Right forelimb (tissue), 1 donor: ENCODE measurements around the gene MPP7.

ENCODE experiments used
- DNase-seq: peaks from one replicate; pipeline ENCODE4 v3.0.0-alpha.2; 2018

The MPP7 gene

DNA sequence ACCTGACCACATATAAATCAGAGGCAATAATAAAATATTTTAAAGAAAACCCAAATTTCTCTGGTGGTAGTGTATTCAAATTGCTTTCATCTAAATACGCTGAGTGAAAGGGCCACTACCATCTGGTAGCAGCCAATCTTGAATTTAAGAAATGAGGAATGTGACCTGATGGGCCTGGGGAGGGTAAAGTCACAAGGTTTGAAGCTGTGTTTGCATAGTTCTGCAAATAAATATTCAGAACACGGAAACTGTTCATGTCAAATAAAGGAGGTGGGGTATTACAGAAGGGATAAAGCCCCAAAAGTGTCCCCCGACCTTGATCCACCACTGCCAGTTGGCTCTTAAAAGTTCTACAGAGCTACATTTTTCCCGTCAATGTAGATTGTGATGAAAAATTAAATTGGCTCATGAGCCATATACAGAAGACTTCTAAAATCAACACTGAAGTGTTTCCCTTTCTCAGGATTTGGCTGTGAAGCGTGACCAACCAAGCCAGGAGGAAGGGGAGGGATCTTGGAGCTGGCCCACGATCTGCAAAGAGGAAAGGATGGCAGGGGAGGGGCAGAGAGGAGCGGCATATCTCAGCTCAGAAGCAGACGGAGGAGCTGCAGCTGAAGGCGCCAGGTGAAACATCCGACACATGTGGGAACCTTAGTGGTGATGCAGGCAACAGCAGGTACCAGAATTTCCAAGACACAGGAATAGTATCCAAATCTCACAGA, 39.6 kb downstream of the MPP7 start:
- DNase-seq = no peak

DNA sequence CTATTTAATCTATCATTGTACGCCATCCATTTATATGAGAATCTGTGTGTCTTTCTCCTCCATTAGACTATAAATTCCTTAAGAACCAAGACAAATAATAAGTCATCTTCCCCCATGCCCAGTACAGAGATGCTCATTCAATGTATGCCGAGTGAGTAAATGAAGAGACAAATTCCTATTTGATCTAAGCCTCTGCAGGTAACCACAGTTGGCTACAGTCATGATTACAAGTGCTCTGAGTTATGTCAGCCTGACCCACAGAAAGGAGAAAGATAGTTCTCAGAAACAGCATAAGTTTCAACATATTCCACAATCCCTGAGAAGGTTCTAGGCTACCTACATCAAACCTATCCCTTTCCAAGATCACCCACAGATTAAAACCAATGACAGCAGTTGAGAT, 46.1 kb downstream of the MPP7 start:
- DNase-seq = no peak

DNA sequence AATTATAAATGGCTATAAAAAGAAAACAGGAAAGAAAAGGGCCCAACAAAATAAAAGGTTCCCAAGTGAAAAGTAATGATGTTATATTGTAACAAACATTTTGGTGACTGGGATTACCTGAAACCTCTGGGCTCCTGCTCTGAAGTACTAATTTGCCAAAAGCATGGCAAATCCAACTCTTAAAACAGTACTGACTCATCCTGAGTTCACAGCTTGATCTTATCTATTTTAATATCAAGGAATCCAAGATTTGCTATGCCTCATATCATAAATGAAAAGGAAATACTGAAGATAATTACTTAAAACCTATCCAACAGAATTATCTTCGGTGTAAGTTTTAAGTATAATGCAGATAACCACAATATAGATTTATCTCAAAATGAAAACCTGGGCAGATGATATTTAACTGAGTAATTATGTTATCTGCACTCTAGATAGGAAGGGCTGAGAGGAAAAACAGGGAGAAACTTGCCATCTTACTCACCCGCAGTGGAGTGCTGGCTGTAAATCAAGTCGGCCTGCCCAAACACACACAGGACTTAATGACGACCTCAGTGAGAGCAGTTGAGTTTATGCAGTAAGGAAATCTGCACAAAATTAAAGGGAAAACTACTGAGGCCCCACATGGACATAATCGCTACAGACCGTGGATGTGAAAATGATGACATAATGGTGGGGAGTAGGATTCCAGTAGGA, 48.4 kb downstream of the MPP7 start:
- DNase-seq = no peak

DNA sequence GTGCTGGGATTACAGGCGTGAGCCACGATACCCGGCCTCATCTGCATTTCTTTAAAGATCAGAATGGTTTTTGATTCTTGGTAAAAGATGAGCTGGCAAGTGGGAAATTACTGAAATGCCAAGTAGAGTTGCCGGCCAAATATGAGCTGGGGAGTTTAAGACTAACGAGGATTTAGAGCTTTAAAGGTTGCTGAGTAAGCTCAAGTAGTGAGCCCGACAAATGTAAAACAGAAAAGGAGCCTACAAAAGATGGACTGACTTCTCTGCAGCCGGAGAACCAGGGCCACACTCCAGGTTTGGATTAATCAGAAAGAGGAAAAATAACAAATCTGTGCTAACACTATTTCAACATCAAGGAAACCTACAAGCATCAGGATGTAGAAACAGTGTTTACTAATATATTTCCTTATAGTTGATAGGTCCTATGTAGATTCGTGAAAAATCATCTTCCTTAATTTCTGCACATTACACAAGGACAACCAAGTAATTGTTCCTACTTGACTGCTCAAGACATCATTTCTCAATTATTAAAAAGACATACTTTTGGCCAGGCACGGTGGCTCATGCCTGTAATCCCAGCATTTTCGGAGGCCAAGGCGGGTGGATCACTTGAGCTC, 49.6 kb downstream of the MPP7 start:
- DNase-seq = no peak
